ENCODE measurements around the gene RNGTT. TPM values are rescaled to one million over a fixed set of nuclear protein-coding genes. Genes with fewer than 3 reads are reported as not detected.
"Not testable (repeated sequence)": the region's sequence is repeated elsewhere in the genome, so short reads cannot be mapped to it uniquely, and the experiment has no call there.

Gene RNGTT
- total RNA-seq, 3 donors from 2014 or later, result 21.0 to 23.4 (median 21.5) TPM

- H3K4me3 Mint-ChIP-seq, result no peak overlapping the region
- no peaks in the 10 kb centered on the region for H3K27me3 Mint-ChIP-seq (ENCODE audit: low read depth)
- H3K4me1 Mint-ChIP-seq (ENCODE audit: low read depth), result peaks cover 14% of the 10 kb centered on the region
- ATAC-seq (no peak), DNase-seq (no peak)
- peaks cover 35% of the 10 kb centered on the region for H3K36me3 Mint-ChIP-seq (ENCODE audit: insufficient read depth)
- peaks cover 20% of the 10 kb centered on the region for H3K9me3 Mint-ChIP-seq
These were observed 11.2 kb downstream of the RNGTT start for GRCh38 chr6:88952065-88952704.

- H3K36me3 Mint-ChIP-seq (ENCODE audit: insufficient read depth), result peaks cover 8% of the 10 kb centered on the region
- no peak for ATAC-seq
- no peak for DNase-seq
- no peaks in the 10 kb centered on the region for H3K9me3 Mint-ChIP-seq
- no peak overlapping the region for H3K4me3 Mint-ChIP-seq
- H3K27me3 Mint-ChIP-seq (ENCODE audit: low read depth), result no peaks in the 10 kb centered on the region
- peaks cover 4% of the 10 kb centered on the region for H3K4me1 Mint-ChIP-seq (ENCODE audit: low read depth)
These were observed 17.9 kb downstream of the RNGTT start for GRCh38 chr6:88945415-88946008.

DNA sequence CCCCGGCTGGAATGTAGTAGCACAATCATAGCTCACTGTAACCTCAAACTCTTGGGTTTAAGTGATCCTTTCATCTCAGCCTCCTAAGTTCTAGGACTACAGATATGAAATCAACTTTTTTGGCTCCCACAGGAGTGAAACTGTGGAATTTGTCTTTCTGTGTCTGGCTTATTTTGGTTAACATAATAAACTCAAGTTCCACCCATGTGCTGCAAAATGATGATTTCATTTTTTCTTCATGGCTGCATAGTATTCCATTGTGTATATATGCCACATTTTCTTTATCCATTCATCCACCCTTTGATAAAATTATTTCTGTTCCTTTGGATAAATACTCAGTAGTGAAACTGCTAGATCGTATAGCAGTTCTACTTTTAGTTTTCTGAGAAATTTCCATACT, 29.9 kb downstream of the RNGTT start:
- Mint-ChIP-seq H3K27me3 (ENCODE audit: low read depth) (no peaks in the 10 kb centered on the region), H3K36me3 (ENCODE audit: insufficient read depth) (peaks cover 68% of the 10 kb centered on the region), H3K9me3 (peaks cover 47% of the 10 kb centered on the region), H3K4me3 (no peak overlapping the region), H3K4me1 (ENCODE audit: low read depth) (no peaks in the 10 kb centered on the region)
- ATAC-seq (no peak), DNase-seq (no peak)

GRCh38 chr6:88932019-88932418, 31.4 kb downstream of the RNGTT start:
- not testable (repeated sequence) for H3K27me3 Mint-ChIP-seq (ENCODE audit: low read depth); H3K4me3 Mint-ChIP-seq; DNase-seq; H3K4me1 Mint-ChIP-seq (ENCODE audit: low read depth); ATAC-seq
- Mint-ChIP-seq H3K36me3 (ENCODE audit: insufficient read depth) (peaks cover 57% of the 10 kb centered on the region), H3K9me3 (peaks cover 42% of the 10 kb centered on the region)

DNA sequence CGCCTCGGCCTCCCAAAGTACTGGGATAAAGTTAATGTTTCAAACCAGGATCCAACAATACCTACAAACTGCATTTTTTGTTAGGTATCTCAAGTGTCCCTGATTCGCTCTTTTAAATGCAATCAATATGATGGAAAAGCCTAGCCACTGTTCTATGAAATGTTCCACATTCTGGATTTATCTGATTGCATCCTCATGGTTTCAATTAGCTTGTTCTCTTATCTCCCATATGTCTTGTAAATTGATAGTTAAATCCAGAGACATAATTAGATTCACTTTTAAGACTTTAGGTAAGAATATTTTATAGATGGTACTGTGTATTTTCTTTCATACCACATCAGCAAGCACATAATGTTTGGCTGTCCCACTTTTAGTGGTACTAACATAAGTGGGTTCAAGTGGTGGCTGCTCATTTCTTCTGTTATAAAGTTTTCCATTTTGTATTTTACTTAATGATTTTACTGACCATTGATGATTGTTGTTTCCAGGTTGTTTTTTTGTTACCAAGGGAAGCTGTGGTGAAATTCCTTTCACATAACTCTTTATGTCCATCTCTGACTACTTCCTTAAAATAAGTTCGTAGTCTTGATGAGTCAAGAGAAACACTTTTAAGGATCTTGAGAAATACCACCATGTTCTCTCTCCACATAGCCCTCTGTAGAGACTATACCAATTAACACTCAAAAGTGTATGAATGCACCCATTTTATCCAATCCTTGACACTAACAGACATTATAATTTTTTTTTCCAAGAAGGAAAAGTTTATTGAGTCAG, 40.5 kb downstream of the RNGTT start:
- H3K4me3 Mint-ChIP-seq, result no peak overlapping the region
- H3K9me3 Mint-ChIP-seq, result no peaks in the 10 kb centered on the region
- H3K4me1 Mint-ChIP-seq (ENCODE audit: low read depth), result peaks cover 3% of the 10 kb centered on the region
- H3K36me3 Mint-ChIP-seq (ENCODE audit: insufficient read depth), result peaks cover 20% of the 10 kb centered on the region
- no peaks in the 10 kb centered on the region for H3K27me3 Mint-ChIP-seq (ENCODE audit: low read depth)
- no peak for ATAC-seq
- DNase-seq, result no peak

GRCh38 chr6:88921734-88922133, 41.7 kb downstream of the RNGTT start:
- no peaks in the 10 kb centered on the region for H3K9me3 Mint-ChIP-seq
- peaks cover 11% of the 10 kb centered on the region for H3K4me1 Mint-ChIP-seq (ENCODE audit: low read depth)
- H3K36me3 Mint-ChIP-seq (ENCODE audit: insufficient read depth), result peaks cover 23% of the 10 kb centered on the region
- H3K27me3 Mint-ChIP-seq (ENCODE audit: low read depth), result no peaks in the 10 kb centered on the region
- DNase-seq (no peak), ATAC-seq (no peak)
- H3K4me3 Mint-ChIP-seq, result no peak overlapping the region

- Mint-ChIP-seq H3K27me3 (ENCODE audit: low read depth) (no peaks in the 10 kb centered on the region), H3K4me1 (ENCODE audit: low read depth) (peaks cover 12% of the 10 kb centered on the region), H3K36me3 (ENCODE audit: insufficient read depth) (peaks cover 19% of the 10 kb centered on the region), H3K4me3 (no peak overlapping the region), H3K9me3 (no peaks in the 10 kb centered on the region)
- DNase-seq (no peak), ATAC-seq (no peak)
These were observed 42.4 kb downstream of the RNGTT start for GRCh38 chr6:88920774-88921733.

GRCh38 chr6:88920088-88920487, 43.3 kb downstream of the RNGTT start:
- H3K4me3 Mint-ChIP-seq, result no peak overlapping the region
- H3K36me3 Mint-ChIP-seq (ENCODE audit: insufficient read depth), result peaks cover 21% of the 10 kb centered on the region
- no peaks in the 10 kb centered on the region for H3K27me3 Mint-ChIP-seq (ENCODE audit: low read depth)
- ATAC-seq (no peak), DNase-seq (no peak)
- H3K9me3 Mint-ChIP-seq, result peaks cover 5% of the 10 kb centered on the region
- peaks cover 12% of the 10 kb centered on the region for H3K4me1 Mint-ChIP-seq (ENCODE audit: low read depth)

- Mint-ChIP-seq H3K27me3 (ENCODE audit: low read depth) (no peaks in the 10 kb centered on the region), H3K9me3 (peaks cover 10% of the 10 kb centered on the region), H3K4me3 (no peak overlapping the region), H3K4me1 (ENCODE audit: low read depth) (peaks cover 20% of the 10 kb centered on the region), H3K36me3 (ENCODE audit: insufficient read depth) (peaks cover 25% of the 10 kb centered on the region)
- ATAC-seq, result no peak
- no peak for DNase-seq
These were observed 44.4 kb downstream of the RNGTT start for GRCh38 chr6:88919032-88919431.

- Mint-ChIP-seq H3K27me3 (ENCODE audit: low read depth) (no peaks in the 10 kb centered on the region), H3K36me3 (ENCODE audit: insufficient read depth) (peaks cover 23% of the 10 kb centered on the region), H3K9me3 (peaks cover 10% of the 10 kb centered on the region), H3K4me3 (no peak overlapping the region), H3K4me1 (ENCODE audit: low read depth) (peaks cover 35% of the 10 kb centered on the region)
- DNase-seq, result no peak
- ATAC-seq, result no peak
These were observed 46.7 kb downstream of the RNGTT start for GRCh38 chr6:88916615-88917208.

DNA sequence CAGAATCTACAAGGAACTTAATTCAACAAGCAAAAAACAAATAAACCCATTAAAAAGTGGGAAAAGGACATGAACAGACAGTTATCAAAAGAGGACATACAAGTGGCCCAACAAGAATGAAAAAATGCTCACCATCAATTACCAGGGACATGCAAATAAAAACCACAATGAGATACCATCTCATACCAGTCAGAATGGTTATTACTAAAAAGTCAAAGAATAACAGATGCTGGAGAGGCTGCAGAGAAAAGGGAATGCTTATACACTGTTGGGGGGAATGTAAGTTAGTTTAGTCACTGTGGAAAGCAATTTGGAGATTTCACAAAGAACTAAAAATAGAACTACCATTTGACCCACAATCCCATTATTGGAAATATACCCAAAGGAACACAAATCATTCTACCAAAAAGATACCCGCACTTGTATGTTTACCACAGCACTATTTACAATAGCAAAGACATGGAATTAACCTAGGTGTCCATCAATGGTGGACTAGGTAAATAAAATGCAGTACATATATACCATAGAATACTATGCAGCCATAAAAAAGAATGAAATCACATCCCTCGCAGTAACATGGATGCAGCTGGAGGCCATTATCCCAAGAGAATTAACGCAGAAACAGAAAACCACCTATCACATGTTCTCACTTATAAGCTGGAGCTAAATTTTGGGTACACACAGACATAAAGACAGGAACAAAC, 48.4 kb downstream of the RNGTT start:
- peaks cover 46% of the 10 kb centered on the region for H3K4me1 Mint-ChIP-seq (ENCODE audit: low read depth)

DNA sequence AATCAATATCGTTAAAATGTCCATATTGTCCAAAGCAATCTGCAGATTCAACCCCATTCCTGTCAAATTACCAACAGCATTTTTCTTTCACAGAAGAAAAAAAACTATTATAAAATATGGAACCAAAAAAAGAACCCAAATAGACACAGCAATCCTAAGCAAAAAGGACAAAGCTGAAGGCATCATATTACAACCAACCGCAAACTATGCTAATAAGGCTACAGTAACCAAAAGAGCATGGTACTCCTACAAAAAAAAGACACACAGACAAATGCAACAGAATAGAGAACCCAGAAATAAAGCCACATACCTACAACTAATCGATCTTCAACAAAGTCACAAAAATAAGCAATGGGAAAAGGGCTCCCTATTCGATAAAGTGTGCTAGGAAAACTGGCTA, 49.2 kb downstream of the RNGTT start:
- H3K36me3 Mint-ChIP-seq (ENCODE audit: insufficient read depth), result peaks cover 21% of the 10 kb centered on the region

More for the DNA sequence above, 48.4 kb downstream of the RNGTT start:
- Mint-ChIP-seq H3K27me3 (ENCODE audit: low read depth) (no peaks in the 10 kb centered on the region), H3K9me3 (peaks cover 10% of the 10 kb centered on the region), H3K4me3 (no peak overlapping the region), H3K36me3 (ENCODE audit: insufficient read depth) (peaks cover 21% of the 10 kb centered on the region)
- no peak for ATAC-seq
- DNase-seq, result no peak

DNA sequence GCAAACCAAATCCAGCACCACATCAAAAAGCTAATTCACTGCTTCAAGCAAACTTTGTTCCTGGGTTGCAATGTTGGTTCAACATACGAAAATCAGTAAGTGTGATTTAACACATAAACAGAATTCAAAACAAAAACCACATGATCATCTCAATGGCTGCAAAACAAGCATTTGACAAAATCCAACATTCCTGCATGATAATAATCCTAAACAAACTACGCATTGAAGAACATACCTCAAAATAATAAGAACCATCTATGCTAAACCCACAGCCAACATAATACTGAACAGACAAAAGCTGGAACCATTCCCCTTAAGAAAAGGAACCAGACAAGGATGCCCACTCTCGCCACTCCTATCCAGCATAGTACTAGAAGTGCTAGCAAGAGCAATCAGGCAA, 49.9 kb downstream of the RNGTT start:
- Mint-ChIP-seq H3K36me3 (ENCODE audit: insufficient read depth) (peaks cover 21% of the 10 kb centered on the region), H3K27me3 (ENCODE audit: low read depth) (no peaks in the 10 kb centered on the region), H3K4me1 (ENCODE audit: low read depth) (peaks cover 58% of the 10 kb centered on the region), H3K4me3 (no peak overlapping the region), H3K9me3 (peaks cover 10% of the 10 kb centered on the region)
- DNase-seq, result no peak
- no peak for ATAC-seq

More for the DNA sequence above, 49.2 kb downstream of the RNGTT start:
- H3K4me3 Mint-ChIP-seq, result no peak overlapping the region
- peaks cover 54% of the 10 kb centered on the region for H3K4me1 Mint-ChIP-seq (ENCODE audit: low read depth)
- DNase-seq (no peak), ATAC-seq (no peak)
- H3K9me3 Mint-ChIP-seq, result peaks cover 10% of the 10 kb centered on the region
- H3K27me3 Mint-ChIP-seq (ENCODE audit: low read depth), result no peaks in the 10 kb centered on the region
